ENCODE data around the gene HDAC1.

DNA sequence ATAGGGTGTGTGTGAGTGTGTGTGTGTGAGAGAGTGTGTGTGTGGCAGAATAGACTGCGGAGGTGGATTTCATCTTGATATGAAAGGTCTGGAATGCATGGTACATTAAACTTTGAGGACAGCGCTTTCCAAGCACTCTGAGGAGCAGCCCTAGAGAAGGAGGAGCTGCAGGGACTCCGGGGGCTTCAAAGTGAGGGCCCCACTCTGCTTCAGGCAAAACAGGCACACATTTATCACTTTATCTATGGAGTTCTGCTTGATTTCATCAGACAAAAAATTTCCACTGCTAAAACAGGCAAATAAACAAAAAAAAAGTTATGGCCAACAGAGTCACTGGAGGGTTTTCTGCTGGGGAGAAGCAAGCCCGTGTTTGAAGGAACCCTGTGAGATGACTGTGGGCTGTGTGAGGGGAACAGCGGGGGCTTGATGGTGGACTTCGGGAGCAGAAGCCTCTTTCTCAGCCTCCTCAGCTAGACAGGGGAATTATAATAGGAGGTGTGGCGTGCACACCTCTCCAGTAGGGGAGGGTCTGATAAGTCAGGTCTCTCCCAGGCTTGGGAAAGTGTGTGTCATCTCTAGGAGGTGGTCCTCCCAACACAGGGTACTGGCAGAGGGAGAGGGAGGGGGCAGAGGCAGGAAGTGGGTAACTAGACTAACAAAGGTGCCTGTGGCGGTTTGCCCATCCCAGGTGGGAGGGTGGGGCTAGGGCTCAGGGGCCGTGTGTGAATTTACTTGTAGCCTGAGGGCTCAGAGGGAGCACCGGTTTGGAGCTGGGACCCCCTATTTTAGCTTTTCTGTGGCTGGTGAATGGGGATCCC, 18.3 kb upstream of the HDAC1 start:
- no peak for TF ChIP-seq CTCF (conservative IDR thresholded peaks at IDR 0.05; ENCODE audit: low read depth, low read length)
- no peak for TF ChIP-seq RAD21 (IDR thresholded peaks at IDR 0.05; ENCODE audit: low read length)
- no peak for TF ChIP-seq NFE2L2 (IDR thresholded peaks at IDR 0.05; ENCODE audit: low read depth, low read length)
- no peak for TF ChIP-seq POLR2A (IDR thresholded peaks at IDR 0.05; ENCODE audit: low read depth, low read length)
- no peak for TF ChIP-seq RFX5 (IDR thresholded peaks at IDR 0.05; ENCODE audit: low read depth, low read length)
- TF ChIP-seq MAZ (IDR thresholded peaks at IDR 0.05; ENCODE audit: borderline replicate concordance, low read depth, low read length), result no peak
- TF ChIP-seq CEBPB (IDR thresholded peaks at IDR 0.05; ENCODE audit: low read depth, low read length), result no peak
- TF ChIP-seq CHD1 (IDR thresholded peaks at IDR 0.05; ENCODE audit: low read depth, low read length), result no peak
- TF ChIP-seq SMC3 (IDR thresholded peaks at IDR 0.05; ENCODE audit: low read depth, low read length), result no peak
- TF ChIP-seq MAFK (IDR thresholded peaks at IDR 0.05; ENCODE audit: low read depth, low read length), result no peak
- TF ChIP-seq, protein P1, sequence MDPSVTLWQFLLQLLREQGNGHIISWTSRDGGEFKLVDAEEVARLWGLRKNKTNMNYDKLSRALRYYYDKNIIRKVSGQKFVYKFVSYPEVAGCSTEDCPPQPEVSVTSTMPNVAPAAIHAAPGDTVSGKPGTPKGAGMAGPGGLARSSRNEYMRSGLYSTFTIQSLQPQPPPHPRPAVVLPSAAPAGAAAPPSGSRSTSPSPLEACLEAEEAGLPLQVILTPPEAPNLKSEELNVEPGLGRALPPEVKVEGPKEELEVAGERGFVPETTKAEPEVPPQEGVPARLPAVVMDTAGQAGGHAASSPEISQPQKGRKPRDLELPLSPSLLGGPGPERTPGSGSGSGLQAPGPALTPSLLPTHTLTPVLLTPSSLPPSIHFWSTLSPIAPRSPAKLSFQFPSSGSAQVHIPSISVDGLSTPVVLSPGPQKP (IDR thresholded peaks at IDR 0.05; ENCODE audit: borderline replicate concordance, low read depth, low read length), result no peak
- TF ChIP-seq FOS (IDR thresholded peaks at IDR 0.05; ENCODE audit: low read depth, low read length), result no peak
- TF ChIP-seq MXI1 (IDR thresholded peaks at IDR 0.05; ENCODE audit: borderline replicate concordance, low read depth, low read length), result no peak

All from IMR-90 (cell line).